Measurements from ENCODE around the gene GJC3.

- TF ChIP-seq EZH2 (IDR thresholded peaks at IDR 0.05): no peak
- no peak for TF ChIP-seq POLR2AphosphoS5 (IDR thresholded peaks at IDR 0.05; ENCODE audit: borderline replicate concordance, low read depth, low read length)
- TF ChIP-seq FOXP2 (optimal IDR thresholded peaks at IDR 0.05; ENCODE audit: control extremely low read depth, extremely low read length, insufficient read depth): no peak
These were observed 25.8 kb upstream of the GJC3 start for GRCh38 chr7:99955247-99955646.

All from SK-N-MC (cell line).